Measurements from ENCODE around the gene PDE10A.

PDE10A gene

GRCh38 chr6:165653607-165654006, 9.4 kb downstream of the PDE10A start:
- no peak for DNase-seq

- no peak for DNase-seq
These were observed 9.8 kb downstream of the PDE10A start for GRCh38 chr6:165653196-165653595.

- no peak for DNase-seq
These were observed 10.3 kb downstream of the PDE10A start for GRCh38 chr6:165652766-165653165.

- no peak for DNase-seq
These were observed 13.6 kb downstream of the PDE10A start for GRCh38 chr6:165649166-165650137.

GRCh38 chr6:165647041-165647440, 16.0 kb downstream of the PDE10A start:
- no peak for DNase-seq

- no peak for DNase-seq
These were observed 17.1 kb downstream of the PDE10A start for GRCh38 chr6:165645919-165646318.

GRCh38 chr6:165644586-165645266, 18.3 kb downstream of the PDE10A start:
- no peak for DNase-seq

GRCh38 chr6:165643015-165643414, 20.0 kb downstream of the PDE10A start:
- no peak for DNase-seq

- DNase-seq, result no peak
These were observed 21.3 kb downstream of the PDE10A start for GRCh38 chr6:165641672-165642156.

- no peak for DNase-seq
These were observed 22.2 kb downstream of the PDE10A start for GRCh38 chr6:165640806-165641205.

- no peak for DNase-seq
These were observed 24.5 kb downstream of the PDE10A start for GRCh38 chr6:165638530-165638929.

- DNase-seq, result no peak
These were observed 25.5 kb downstream of the PDE10A start for GRCh38 chr6:165637586-165637985.

GRCh38 chr6:165636402-165637048, 26.5 kb downstream of the PDE10A start:
- DNase-seq, result no peak

- no peak for DNase-seq
These were observed 27.1 kb downstream of the PDE10A start for GRCh38 chr6:165635965-165636364.

GRCh38 chr6:165634101-165634880, 28.8 kb downstream of the PDE10A start:
- no peak for DNase-seq

GRCh38 chr6:165632194-165632593, 30.8 kb downstream of the PDE10A start:
- no peak for DNase-seq

GRCh38 chr6:165630544-165630953, 32.5 kb downstream of the PDE10A start:
- no peak for DNase-seq

- no peak for DNase-seq
These were observed 34.1 kb downstream of the PDE10A start for GRCh38 chr6:165628955-165629354.

- no peak for DNase-seq
These were observed 35.7 kb downstream of the PDE10A start for GRCh38 chr6:165627366-165627765.

GRCh38 chr6:165626711-165627110, 36.3 kb downstream of the PDE10A start:
- no peak for DNase-seq

- DNase-seq, result no peak
These were observed 38.0 kb downstream of the PDE10A start for GRCh38 chr6:165624871-165625639.

GRCh38 chr6:165621940-165622339, 41.1 kb downstream of the PDE10A start:
- no peak for DNase-seq
